GM19043 (cell line): Measurements from ENCODE around the gene KRTAP4-2.
"Not testable (repeated sequence)": the region's sequence is repeated elsewhere in the genome, so short reads cannot be mapped to it uniquely, and the experiment has no call there.

Experiments
- ATAC-seq: cut with Tn5 transposase; IDR thresholded peaks from one replicate; pipeline ENCODE4 v1.9.1; 2021; ENCODE audit warnings: low read depth; ENCODE audit not compliant: unreplicated experiment

KRTAP4-2 gene

GRCh38 chr17:41177727-41178271 lies at the start of gene KRTAP4-2:
Gene KRTAP4-2, minus strand, starts transcription at chr17:41178221. Its CDS starts 57 bp downstream, at chr17:41178164.
- ATAC-seq: no peak

- not testable (repeated sequence) for ATAC-seq
These were observed 48.6 kb upstream of the KRTAP4-2 start, which contains the start of gene KRTAP9-2 for GRCh38 chr17:41226598-41227095. Gene KRTAP9-2, plus strand, starts transcription at chr17:41226648. Its CDS starts 7 bp downstream, at chr17:41226655.

GRCh38 chr17:41226051-41226450 lies 48.0 kb upstream of the KRTAP4-2 start:
- ATAC-seq: no peak

- no peak for ATAC-seq
These were observed 45.8 kb upstream of the KRTAP4-2 start for GRCh38 chr17:41223821-41224220.

GRCh38 chr17:41215681-41216080 lies 37.7 kb upstream of the KRTAP4-2 start:
- no peak for ATAC-seq

GRCh38 chr17:41212524-41213169 lies 34.6 kb upstream of the KRTAP4-2 start:
- no peak for ATAC-seq

GRCh38 chr17:41211845-41212466 lies 33.9 kb upstream of the KRTAP4-2 start:
- ATAC-seq: no peak

GRCh38 chr17:41199421-41200078 lies 21.5 kb upstream of the KRTAP4-2 start:
- no peak for ATAC-seq

- no peak for ATAC-seq
These were observed 18.0 kb upstream of the KRTAP4-2 start for GRCh38 chr17:41196068-41196467.

GRCh38 chr17:41190328-41190727 lies 12.3 kb upstream of the KRTAP4-2 start:
- no peak for ATAC-seq

GRCh38 chr17:41189837-41190318 lies 11.9 kb upstream of the KRTAP4-2 start, which contains the start of gene KRTAP9-1:
Gene KRTAP9-1, plus strand, starts transcription at chr17:41189887. Its CDS starts 0 bp downstream, at chr17:41189887.
- not testable (repeated sequence) for ATAC-seq

- ATAC-seq: no peak
These were observed 8.9 kb upstream of the KRTAP4-2 start for GRCh38 chr17:41186872-41187271.

- no peak for ATAC-seq
These were observed 7.0 kb upstream of the KRTAP4-2 start for GRCh38 chr17:41185001-41185400.

GRCh38 chr17:41184480-41184961 lies 6.5 kb upstream of the KRTAP4-2 start, which contains the start of gene KRTAP4-1:
Gene KRTAP4-1, minus strand, starts transcription at chr17:41184911. Its CDS starts 57 bp downstream, at chr17:41184854.
- no peak for ATAC-seq

GRCh38 chr17:41178843-41179616 lies 1.0 kb upstream of the KRTAP4-2 start:
- no peak for ATAC-seq

GRCh38 chr17:41178341-41178740 lies 320 bp upstream of the KRTAP4-2 start:
- ATAC-seq: no peak

GRCh38 chr17:41176744-41177387 lies 1.2 kb downstream of the KRTAP4-2 start:
- ATAC-seq: no peak

- ATAC-seq: no peak
These were observed 6.1 kb downstream of the KRTAP4-2 start for GRCh38 chr17:41171886-41172285.

GRCh38 chr17:41168121-41168520 lies 9.9 kb downstream of the KRTAP4-2 start, which contains the start of gene KRTAP4-3:
Gene KRTAP4-3, minus strand, starts transcription at chr17:41168221. Its CDS starts 49 bp downstream, at chr17:41168172.
- ATAC-seq: no peak
